GM18951 (cell line): ENCODE data around the gene RFPL3.

ENCODE experiments used
- POLR2A ChIP-seq: IDR thresholded peaks from 4 replicates; pipeline ENCODE4 v1.6.1; 2011; ENCODE audit warnings: mild to moderate bottlenecking; ENCODE audit not compliant: insufficient read length, insufficient read depth; ENCODE audit errors: extremely low read depth
- in situ Hi-C: fragments of 300-500 bp; cut with MboI; formaldehyde crosslinking; loops from one replicate; pipeline ENCODE4 v1.12.0; 2022; ENCODE audit warnings: low sequenced_read_pairs, mixed read lengths, inconsistent platforms; ENCODE audit not compliant: unreplicated experiment

Gene RFPL3

DNA sequence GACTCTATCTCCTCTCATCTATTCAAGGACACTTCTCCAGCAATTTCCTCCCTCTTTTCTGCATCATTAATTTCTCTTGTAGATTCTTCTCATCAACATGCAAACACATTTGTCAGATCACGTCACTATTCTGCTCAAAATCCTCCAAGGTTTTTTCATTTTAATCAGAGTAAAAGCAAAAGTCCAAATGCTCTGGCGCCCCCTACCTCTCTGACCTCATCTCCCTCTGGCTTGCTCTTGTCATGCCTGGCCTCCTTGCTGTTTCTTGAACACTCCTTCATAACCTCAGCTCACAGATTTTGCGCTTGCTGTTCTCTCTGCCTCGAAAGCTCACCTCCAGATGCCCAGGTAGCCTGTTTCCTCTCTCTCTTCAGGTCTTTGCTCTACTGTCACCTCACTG lies 32.0 kb downstream of the RFPL3 start:
- in situ Hi-C loops, result no loop called here

DNA sequence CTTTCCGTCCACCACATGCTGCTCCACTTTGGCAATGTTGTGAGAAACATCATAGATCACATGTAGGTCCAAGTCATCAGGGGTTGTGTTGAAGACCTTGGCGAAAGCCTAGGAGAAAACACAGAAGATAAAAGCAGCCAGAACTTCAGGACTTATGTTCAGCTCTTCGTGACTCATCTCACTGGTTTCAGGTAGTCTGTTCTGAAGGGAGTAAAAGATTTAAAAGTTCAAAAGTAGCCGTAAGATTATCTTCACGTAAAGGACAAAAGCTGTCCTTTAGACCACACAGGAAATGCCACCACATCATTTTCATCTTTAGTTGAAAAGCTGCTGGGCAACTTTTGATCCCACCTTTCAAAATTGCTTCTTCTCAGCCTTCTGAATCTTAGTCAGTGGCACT lies 37.4 kb downstream of the RFPL3 start:
- no peak for TF ChIP-seq POLR2A
- in situ Hi-C loops, result no loop called here

More for the DNA sequence above, 32.0 kb downstream of the RFPL3 start:
- TF ChIP-seq POLR2A, result no peak

DNA sequence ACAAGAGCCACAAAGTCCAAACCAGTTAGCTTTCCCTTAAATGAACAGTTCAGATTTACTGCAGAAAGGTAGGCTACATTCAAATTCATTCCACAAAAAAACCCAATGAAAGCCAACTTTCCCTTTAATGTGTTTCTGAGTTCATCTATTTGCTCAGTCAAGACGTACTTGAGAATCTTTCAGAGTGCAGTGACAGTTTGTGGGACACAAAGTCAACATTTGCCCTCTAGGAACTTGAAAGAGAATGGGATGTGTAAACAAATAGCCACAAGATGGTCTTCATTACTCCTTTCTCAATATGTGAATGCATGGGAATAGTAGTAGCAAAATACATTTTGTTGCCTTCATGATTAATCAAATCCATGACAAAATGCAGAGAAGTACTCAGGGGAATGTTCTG lies 38.6 kb downstream of the RFPL3 start:
- in situ Hi-C loops, result no loop called here
- TF ChIP-seq POLR2A, result no peak

DNA sequence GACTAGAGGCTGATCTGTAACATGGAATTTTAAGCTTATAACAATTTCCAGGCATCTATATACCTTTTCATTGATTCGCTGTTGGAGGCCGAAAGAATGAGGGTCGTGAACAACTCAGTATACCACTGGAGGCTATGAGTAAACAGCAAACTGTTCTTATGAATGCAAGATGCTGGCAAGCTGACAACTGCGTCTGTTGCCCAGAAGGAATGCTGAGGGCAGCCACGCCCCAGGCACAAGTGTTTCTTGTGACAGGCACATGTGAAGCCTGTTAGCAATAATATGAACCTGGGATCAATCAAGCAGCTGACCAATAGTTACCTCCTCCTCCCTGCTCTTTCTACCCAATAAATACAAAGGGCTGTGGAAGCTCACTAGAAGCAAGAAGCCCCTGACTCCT lies 39.1 kb downstream of the RFPL3 start:
- in situ Hi-C loops, result no loop called here
- TF ChIP-seq POLR2A, result no peak

DNA sequence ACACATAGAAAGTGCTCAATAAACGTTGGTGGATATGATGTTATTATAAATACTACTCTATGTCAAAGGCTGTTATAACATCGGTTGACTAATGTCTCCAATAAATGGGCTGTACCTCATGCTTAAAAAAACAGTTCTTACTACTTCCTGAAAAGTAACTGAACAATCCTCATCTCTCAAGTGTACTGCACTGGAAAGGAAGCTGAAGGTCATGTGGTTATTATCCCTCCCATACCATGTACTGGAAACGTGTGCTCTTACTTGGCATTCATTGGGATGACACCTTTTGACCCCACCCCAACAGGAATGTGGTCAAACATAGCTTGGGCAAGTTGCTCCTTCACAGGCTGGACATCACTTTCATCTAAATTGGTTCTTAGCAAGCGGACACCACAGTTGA lies 43.8 kb downstream of the RFPL3 start:
- in situ Hi-C loops, result no loop called here
- TF ChIP-seq POLR2A, result no peak

DNA sequence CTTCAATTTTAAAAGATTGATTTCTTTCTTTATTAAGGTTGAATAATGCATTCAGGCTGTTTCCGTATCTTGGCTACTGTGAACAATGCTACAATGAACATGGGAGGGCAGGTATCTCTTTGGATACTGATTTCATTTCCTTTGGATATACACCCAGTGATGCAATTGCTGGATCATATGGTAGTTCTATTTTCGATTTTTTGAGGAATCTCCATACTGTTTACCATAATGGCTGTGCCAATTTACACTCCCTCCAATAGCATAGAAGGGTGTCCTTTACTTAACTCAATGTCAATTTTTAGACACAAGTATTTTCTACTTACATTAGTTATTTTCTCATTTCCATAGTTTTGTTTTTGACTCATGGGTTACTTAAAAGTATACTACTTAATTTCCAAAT lies 46.4 kb downstream of the RFPL3 start:
- in situ Hi-C loops, result no loop called here
- TF ChIP-seq POLR2A, result no peak

DNA sequence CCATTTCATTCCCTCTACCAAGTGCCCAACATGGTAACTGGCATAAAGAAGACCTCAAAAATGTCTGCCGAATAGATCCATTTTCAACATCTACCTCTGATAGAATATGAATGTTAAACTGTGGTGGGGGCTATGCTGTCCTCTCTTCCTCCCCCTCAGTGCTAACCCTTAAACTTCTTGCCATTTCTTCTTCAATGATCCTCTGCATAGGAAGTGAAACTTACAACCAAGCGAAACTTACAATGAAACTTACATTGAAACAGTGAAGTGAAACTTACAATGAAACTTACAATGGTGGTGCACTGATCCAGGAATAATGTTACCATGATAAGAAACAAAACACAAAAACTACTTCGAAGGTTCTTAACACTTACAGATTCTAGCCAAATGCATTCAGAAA lies 49.6 kb downstream of the RFPL3 start:
- in situ Hi-C loops, result no loop called here
- no peak for TF ChIP-seq POLR2A

DNA sequence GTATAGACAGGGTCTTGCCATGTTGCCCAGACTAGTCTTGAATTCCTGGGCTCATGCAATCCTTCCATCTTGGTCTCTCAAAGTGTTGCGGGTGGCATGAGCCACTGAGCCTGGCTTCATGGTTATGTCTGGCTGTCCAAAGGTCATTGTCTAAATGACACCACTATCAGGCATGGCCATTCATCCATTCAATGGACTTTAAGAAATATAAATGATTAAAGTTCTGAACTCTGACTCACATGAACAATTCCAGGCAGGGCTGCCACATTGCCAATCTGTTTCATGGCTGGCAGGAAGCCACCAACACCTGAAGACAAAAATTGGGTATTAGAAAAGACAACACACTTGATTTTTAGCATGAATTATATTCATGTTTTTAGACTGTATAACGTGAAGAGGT lies 50.3 kb downstream of the RFPL3 start:
- in situ Hi-C loops, result no loop called here
- no peak for TF ChIP-seq POLR2A

DNA sequence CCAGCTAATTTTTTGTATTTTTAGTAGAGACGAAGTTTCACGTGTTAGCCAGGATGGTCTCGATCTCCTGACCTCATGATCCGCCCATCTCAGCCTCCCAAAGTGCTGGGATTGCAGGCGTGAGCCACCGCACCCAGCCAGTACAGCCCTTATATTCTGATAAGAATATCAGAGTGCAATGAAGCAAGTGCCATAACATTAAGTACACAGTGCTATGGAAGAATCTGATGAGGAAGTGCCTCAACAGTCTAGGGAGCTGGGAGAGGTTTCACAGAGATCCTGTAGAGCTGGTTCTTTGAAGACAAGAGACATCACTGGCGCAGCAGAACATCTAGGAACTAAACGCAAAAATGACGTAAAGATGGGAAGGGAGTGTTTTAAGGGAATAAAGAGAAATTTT lies 52.3 kb downstream of the RFPL3 start:
- in situ Hi-C loops, result no loop called here

DNA sequence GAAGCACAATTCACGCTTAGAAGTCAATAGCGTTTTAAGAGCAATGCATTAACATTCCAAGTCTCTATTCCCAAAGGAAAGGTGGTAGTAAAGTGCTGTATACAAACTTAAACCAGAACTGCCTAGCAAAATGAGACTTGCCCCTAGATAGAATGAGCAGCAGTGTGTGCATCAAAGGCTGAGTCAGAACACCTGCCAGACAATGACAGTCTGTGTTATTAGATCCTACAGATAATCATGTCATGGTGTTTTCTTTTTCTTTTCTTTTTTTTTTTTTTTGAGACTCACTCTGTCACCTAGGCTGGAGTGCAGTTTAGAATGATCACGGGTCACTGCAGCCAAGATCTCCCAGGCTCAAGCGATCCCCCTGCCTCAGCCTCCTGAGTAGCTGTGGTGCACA lies 52.8 kb downstream of the RFPL3 start:
- in situ Hi-C loops, result no loop called here

More for the DNA sequence above, 52.3 kb downstream of the RFPL3 start:
- TF ChIP-seq POLR2A, result no peak

More for the DNA sequence above, 52.8 kb downstream of the RFPL3 start:
- no peak for TF ChIP-seq POLR2A
